NCI-H82 treated with DMSO at 0.1 percent for 48 hours (cell line): ENCODE data around the gene MYO16.
"Not testable (repeated sequence)": the region's sequence is repeated elsewhere in the genome, so short reads cannot be mapped to it uniquely, and the experiment has no call there.

Experiments used
- DNase-seq: peaks from one replicate; lab custom pipeline; 2025; ENCODE audit not compliant: unreplicated experiment; lab: John Stamatoyannopoulos, UW

MYO16 gene

GRCh38 chr13:109026266-109026665 lies 396.9 kb downstream of the MYO16 start:
- no peak for DNase-seq

GRCh38 chr13:109028624-109029023 lies 399.2 kb downstream of the MYO16 start:
- no peak for DNase-seq

DNA sequence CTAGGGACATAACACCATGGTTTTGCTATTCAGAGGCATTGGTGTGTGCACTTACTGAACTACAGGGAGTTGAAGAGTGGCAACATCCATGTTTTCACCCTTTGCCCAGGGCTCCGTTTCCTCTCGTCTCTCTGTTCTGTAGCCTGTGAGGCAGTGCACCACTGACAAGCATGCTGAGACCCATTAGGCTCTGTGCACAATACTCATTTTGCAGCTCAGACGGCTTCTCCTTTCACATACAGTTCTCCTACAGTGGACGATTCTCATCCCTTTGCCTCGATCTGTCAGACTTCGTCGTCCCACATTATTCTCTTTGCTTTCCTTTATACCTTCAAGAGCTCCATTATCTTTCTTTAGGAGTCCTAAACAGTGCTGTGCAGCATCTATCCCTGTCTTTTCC lies 403.7 kb downstream of the MYO16 start:
- DNase-seq, result no peak

GRCh38 chr13:109036078-109036780 lies 406.8 kb downstream of the MYO16 start:
- DNase-seq, result no peak

- DNase-seq, result peak; percentile 18
These were observed 414.2 kb downstream of the MYO16 start for GRCh38 chr13:109043636-109044035.

DNA sequence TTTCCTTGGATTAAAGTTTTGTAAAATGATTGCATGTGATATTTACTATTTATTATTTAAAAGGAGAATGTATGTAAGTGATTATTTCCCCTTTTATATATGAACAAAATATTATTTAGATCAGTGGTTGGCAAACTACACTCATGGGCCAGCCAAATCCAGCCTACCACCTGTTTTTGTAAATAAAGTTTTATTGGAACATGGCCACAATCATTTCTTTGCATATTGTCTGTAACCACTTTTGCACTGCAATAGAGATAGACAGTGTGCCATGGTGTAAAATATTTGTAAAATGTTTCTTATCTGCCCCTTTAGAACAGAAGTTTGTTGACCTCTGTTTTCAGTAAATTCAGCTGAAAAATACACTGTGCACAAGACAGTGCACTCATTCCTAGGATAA lies 426.4 kb downstream of the MYO16 start:
- no peak for DNase-seq

GRCh38 chr13:109058087-109058486 lies 428.7 kb downstream of the MYO16 start:
- no peak for DNase-seq

- DNase-seq, result no peak
These were observed 443.1 kb downstream of the MYO16 start for GRCh38 chr13:109072505-109072904.

- DNase-seq, result no peak
These were observed 445.0 kb downstream of the MYO16 start for GRCh38 chr13:109074436-109074835.

DNA sequence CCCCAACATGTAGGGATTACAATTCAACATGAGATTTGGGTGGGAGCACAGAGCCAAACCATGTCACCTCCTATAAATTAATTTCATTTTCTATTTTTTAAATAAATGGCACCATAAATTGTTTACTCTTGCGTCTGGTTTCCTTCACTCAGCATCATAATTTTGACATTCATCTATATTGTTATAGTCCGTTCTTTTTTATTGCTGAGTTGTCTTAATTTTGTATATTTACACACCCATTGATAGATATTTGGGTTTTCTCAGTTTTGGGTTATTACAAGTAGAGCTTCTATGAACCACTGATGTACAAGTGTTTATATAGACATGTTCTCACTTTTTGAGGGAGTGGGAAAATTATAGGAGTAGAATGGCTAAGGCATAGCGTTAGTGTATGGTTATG lies 445.4 kb downstream of the MYO16 start:
- no peak for DNase-seq

GRCh38 chr13:109087916-109088623 lies 458.7 kb downstream of the MYO16 start:
- DNase-seq, result peak; percentile 60

DNA sequence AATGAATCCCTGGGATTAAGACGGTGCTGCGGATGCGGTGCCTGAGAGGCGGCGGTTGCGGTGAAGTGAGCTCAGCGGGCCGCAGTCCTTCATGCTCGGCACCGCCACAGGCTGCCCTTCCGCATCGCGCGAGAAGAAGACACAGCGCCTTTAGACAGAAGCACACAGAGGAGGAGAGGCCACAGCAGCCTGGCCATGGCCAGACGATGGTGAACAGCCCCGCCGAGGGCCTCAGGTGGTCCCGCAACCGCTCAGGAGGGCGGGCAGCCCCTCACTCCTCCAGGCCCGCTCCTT lies 459.2 kb downstream of the MYO16 start:
- no peak for DNase-seq

- DNase-seq, result no peak
These were observed 461.4 kb downstream of the MYO16 start for GRCh38 chr13:109090796-109091195.

DNA sequence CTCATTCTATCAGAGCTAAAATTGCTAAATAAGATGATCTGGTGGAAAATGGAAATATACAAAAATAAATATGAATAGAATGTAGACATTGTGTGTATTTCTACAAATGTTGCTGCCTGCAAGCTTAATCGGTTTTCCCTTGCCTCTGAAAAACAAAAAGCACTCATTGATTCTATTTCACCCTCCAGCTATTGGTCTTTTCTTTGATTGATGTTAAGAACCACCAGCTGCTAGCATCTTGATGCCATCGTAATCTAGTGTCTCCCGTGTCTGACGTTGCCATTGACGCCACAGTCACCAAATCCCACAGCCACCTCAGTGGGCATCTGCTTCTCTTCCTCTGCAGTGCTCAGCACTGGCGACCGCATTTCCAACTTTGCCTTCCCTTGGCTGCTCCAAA lies 461.8 kb downstream of the MYO16 start:
- no peak for DNase-seq

DNA sequence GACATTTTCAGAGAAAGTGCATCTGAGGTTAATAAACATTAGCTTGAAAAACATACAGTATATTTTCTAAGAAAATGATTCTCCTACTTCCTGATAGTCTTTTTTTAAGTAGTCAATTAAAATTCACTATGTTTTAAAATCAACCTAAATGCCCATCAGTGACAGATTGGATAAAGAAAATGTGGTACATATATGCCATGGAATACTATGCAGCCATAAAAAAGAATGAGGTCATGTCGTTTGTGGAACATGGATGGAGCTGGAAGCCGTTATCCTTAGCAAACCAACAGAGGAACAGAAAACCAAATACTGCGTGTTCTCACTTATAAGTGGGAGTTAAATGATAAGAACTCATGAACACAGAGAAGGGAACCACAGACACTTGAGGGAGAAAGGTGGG lies 462.8 kb downstream of the MYO16 start:
- DNase-seq, result not testable (repeated sequence)

DNA sequence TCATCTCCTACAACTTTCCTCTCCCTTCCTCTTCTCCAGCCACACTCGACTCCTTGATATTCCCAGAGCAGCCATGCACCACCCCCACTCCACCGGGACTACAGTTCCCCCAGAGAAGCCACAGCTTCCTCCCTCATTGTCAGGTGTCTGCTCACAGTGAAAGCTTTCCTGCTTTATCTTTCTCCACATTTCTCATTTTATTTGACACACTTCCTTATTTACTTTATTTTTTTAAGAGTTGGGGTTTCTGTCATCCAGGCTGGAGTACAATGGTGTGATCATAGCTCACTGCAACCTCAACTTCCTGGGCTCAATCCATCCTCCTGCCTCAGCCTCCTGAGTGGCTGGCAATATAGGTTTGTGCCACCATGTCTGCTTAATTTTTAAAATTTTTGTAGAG lies 464.6 kb downstream of the MYO16 start:
- no peak for DNase-seq

- no peak for DNase-seq
These were observed 465.7 kb downstream of the MYO16 start for GRCh38 chr13:109095126-109095525.

GRCh38 chr13:109096101-109096500 lies 466.7 kb downstream of the MYO16 start:
- no peak for DNase-seq

DNA sequence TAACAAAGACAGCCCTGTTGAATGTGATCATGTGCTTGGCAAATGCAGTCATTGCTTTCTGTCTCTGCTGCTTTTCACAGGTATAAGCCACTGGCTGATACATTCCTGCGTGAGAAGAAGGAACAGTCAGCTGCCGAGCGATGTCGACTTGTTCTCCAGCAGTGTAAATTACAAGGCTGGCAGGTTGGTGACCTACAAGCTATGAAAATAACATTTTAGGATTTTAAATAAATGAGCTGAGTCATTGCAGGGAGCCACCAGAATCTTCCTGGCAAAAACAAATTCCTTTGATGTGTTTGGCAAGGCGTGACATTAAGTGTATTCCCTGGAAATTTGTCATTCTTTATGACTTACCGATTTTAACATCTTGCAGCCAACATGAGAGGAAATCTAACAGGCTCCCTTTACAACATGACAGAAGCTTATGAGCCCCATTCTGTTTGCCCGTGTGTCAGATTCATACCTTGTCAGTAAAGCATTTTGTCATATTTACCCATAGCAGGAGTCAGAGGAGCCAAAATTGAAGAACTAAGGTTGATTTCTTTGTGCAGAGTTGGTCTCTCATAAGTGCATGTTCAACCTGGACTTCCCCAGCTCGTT lies 471.4 kb downstream of the MYO16 start:
- DNase-seq, result no peak

- no peak for DNase-seq
These were observed 472.2 kb downstream of the MYO16 start for GRCh38 chr13:109101550-109102144.

DNA sequence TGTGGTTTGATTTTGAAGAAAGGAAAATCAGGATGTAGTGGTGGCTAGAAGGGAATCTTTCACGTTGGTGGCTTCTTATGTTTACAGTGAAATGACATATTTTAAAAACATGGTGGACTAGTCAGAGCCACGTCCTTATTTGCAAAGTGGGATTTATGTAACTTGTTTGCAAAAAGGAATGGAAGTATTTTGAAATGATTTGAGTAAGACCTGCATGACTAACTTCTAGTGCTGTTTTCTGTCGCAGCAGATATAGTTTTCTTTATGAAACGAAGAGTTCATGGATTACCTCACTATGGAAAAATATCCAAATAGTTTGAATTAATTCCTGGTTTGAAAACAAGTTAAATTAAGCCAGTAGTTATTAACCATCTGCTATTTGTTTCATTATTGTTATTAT lies 476.5 kb downstream of the MYO16 start:
- no peak for DNase-seq

DNA sequence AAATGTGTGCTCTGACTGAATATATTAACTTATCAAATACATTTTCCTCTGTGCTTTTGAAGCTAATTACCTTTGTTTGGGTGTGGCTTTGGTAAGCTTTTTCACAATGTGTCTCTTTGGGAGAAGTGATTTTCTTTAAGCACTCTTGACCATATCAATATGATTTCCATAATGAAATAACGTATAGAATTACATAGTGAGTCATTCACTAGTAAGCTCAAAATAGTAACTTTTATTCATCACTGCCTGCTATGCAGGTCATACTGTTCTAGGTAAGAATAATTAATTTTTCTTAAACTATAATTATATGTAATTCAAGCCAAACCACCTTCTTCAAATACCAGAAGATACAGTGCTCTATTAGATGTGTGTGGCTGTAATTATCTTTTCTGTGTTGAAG lies 480.7 kb downstream of the MYO16 start:
- no peak for DNase-seq
